DOHH2 (cell line): Measurements from ENCODE around the gene ITCH.

ENCODE experiments used
- H3F3A ChIP-seq: fragments of 200-600 bp; sonication (generic), shearing (Covaris generic); 2 replicates; pipeline ENCODE4 v1.6.0; 2016; ENCODE audit warnings: antibody characterized with exemption, mild to moderate bottlenecking; ENCODE audit not compliant: control insufficient read depth, insufficient read depth
- H3K27ac ChIP-seq: fragments of 200-600 bp; sonication (generic); 2 replicates; pipeline ENCODE4 v1.5.1; 2014; ENCODE audit warnings: low read depth, mild to moderate bottlenecking, low read length, moderate library complexity
- H3K27me3 ChIP-seq: fragments of 200-600 bp; sonication (generic); 2 replicates; pipeline ENCODE4 v1.6.1; 2014; ENCODE audit warnings: mild to moderate bottlenecking, low read length, mixed read lengths; ENCODE audit not compliant: control insufficient read depth
- H3K36me3 ChIP-seq: fragments of 200-600 bp; sonication (generic); 2 replicates; pipeline ENCODE4 v1.6.1; 2014; ENCODE audit warnings: mild to moderate bottlenecking, low read length, moderate library complexity, mixed read lengths; ENCODE audit not compliant: control insufficient read depth
- H3K4me1 ChIP-seq: fragments of 200-600 bp; sonication (generic); 2 replicates; pipeline ENCODE4 v1.6.1; 2014; ENCODE audit warnings: mild to moderate bottlenecking, low read length, mixed read lengths; ENCODE audit not compliant: control insufficient read depth
- H3K4me2 ChIP-seq: fragments of 200-600 bp; sonication (generic); 2 replicates; pipeline ENCODE4 v1.6.0; 2014; ENCODE audit warnings: mild to moderate bottlenecking, low read length, moderate library complexity
- H3K4me3 ChIP-seq: fragments of 200-600 bp; sonication (generic); 2 replicates; pipeline ENCODE4 v1.5.1; 2014; ENCODE audit warnings: mild to moderate bottlenecking, low read length, mixed read lengths
- H3K79me2 ChIP-seq: fragments of 200-600 bp; sonication (generic); 2 replicates; pipeline ENCODE4 v1.6.1; 2014; ENCODE audit warnings: mild to moderate bottlenecking, low read length, mixed read lengths; ENCODE audit not compliant: control insufficient read depth
- H3K9me2 ChIP-seq: fragments of 200-600 bp; sonication (generic); replicated peaks from 2 replicates; pipeline ENCODE4 v1.6.1; 2014; ENCODE audit warnings: mild to moderate bottlenecking, low read length, mixed read lengths; ENCODE audit not compliant: control insufficient read depth
- H3K9me3 ChIP-seq: fragments of 200-600 bp; sonication (generic); 2 replicates; pipeline ENCODE4 v1.6.1; 2014; ENCODE audit warnings: antibody characterized with exemption, low read length, mixed read lengths; ENCODE audit not compliant: control insufficient read depth, insufficient read depth
- H4K20me1 ChIP-seq: fragments of 200-600 bp; sonication (generic); 2 replicates; pipeline ENCODE4 v1.6.0; 2014; ENCODE audit warnings: low read depth, mild to moderate bottlenecking, antibody characterized with exemption, low read length, moderate library complexity; ENCODE audit not compliant: control insufficient read depth, insufficient read depth
- EZH2phosphoT487 ChIP-seq: fragments of 200-600 bp; sonication (generic); IDR thresholded peaks from 2 replicates; pipeline ENCODE4 v1.6.1; 2017; ENCODE audit warnings: borderline replicate concordance, mild to moderate bottlenecking, antibody characterized with exemption, low read length, moderate library complexity, mixed read lengths
- TF ChIP-seq, protein P1 (sequence below): fragments of 200-600 bp; sonication (generic); IDR thresholded peaks from one replicate; pipeline ENCODE4 v1.5.1; 2014; ENCODE audit warnings: antibody characterized with exemption, mild to moderate bottlenecking, low read depth, low read length; ENCODE audit not compliant: poor library complexity, severe bottlenecking

Gene ITCH

DNA sequence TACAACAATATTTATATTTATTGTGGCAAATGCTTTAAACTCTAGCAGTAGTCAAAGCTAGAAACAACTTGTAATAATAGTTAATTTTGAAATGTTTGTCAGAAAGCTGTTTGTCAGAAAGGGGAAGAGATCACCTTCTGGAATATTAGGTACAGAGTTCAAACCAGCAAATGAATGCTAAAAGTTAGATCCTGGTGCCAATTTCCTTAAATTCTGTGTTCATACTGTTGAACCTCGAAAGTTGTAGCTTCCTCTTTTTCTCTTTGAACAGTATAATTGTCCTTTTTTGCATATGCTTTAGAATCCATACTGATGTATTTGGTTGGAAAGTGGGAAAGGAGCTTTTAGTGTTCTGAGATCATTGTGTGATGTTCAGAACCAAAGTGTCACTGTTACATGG, 22.4 kb downstream of the ITCH start:
- peak overlapping the region; percentile 18; the same call in 1 of the 2 replicates for H3K4me3 ChIP-seq
- peaks cover 24% of the 10 kb centered on the region for H4K20me1 ChIP-seq
- H3K27ac ChIP-seq = no peak overlapping the region
- peaks cover 5% of the 10 kb centered on the region; the same call in 1 of the 2 replicates for H3F3A ChIP-seq
- peaks cover 23% of the 10 kb centered on the region for H3K36me3 ChIP-seq
- peaks cover 76% of the 10 kb centered on the region for H3K79me2 ChIP-seq
- no peaks in the 10 kb centered on the region for H3K27me3 ChIP-seq
- TF ChIP-seq EZH2phosphoT487 = no peak
- TF ChIP-seq, protein P1, sequence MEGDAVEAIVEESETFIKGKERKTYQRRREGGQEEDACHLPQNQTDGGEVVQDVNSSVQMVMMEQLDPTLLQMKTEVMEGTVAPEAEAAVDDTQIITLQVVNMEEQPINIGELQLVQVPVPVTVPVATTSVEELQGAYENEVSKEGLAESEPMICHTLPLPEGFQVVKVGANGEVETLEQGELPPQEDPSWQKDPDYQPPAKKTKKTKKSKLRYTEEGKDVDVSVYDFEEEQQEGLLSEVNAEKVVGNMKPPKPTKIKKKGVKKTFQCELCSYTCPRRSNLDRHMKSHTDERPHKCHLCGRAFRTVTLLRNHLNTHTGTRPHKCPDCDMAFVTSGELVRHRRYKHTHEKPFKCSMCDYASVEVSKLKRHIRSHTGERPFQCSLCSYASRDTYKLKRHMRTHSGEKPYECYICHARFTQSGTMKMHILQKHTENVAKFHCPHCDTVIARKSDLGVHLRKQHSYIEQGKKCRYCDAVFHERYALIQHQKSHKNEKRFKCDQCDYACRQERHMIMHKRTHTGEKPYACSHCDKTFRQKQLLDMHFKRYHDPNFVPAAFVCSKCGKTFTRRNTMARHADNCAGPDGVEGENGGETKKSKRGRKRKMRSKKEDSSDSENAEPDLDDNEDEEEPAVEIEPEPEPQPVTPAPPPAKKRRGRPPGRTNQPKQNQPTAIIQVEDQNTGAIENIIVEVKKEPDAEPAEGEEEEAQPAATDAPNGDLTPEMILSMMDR = no peak
- H3K9me2 ChIP-seq = no peaks in the 10 kb centered on the region
- no peaks in the 10 kb centered on the region for H3K9me3 ChIP-seq
- peak overlapping the region; percentile 42 for H3K4me2 ChIP-seq
- peaks cover 53% of the 10 kb centered on the region for H3K4me1 ChIP-seq

DNA sequence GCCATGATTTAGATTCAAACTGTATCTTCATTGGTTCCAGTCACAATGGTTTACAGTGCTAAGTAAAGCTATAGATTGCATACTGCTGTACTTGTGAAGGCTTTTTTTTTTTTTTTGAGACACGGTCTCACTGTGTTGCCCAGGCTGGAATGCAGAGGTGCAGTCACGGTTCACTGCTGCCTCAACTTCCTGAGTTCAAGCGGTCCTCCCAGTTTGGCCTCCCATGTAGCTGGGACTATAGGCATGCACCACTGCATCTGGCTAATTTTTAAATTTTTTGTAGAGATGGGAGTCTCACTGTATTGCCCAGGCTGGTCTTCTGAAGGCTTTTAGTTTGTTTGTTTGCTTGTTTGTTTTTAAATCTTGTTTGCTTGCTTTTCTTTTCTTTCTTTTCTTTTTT, 24.9 kb downstream of the ITCH start:
- Histone ChIP-seq H4K20me1 (peaks cover 24% of the 10 kb centered on the region), H3K4me2 (peak overlapping the region; percentile 53), H3K27ac (no peak overlapping the region), H3K79me2 (peaks cover 77% of the 10 kb centered on the region), H3K36me3 (peaks cover 35% of the 10 kb centered on the region), H3K27me3 (no peaks in the 10 kb centered on the region), H3F3A (peaks cover 5% of the 10 kb centered on the region; the same call in 1 of the 2 replicates), H3K9me2 (no peaks in the 10 kb centered on the region), H3K4me1 (peaks cover 61% of the 10 kb centered on the region), H3K9me3 (no peaks in the 10 kb centered on the region), H3K4me3 (0 out of 2 replicates have a peak overlapping the region, but pooled peaks have one; percentile 17)
- no peak for TF ChIP-seq EZH2phosphoT487
- TF ChIP-seq, protein P1 = no peak

DNA sequence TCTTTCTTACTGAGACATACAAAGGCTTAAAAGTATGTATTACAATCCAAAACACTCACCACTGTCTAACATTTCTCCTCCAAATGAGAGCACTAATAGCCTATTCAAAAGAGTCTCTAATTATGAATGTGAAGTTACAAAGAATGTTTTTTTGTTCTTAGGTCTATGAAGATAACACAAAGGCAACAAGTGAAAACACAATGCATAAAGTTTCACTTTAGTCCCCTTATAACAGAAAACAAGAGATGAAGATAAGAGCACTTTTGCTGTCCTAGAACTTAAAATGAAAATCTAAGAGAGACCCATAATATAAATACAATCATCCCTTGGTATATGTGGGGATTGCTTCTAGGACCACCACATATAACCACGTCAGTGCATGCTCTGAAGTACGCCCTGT, 25.6 kb downstream of the ITCH start:
- Histone ChIP-seq H3K27ac (0 out of 2 replicates have a peak overlapping the region, but pooled peaks have one; percentile 2), H3K27me3 (no peaks in the 10 kb centered on the region), H3K4me1 (peaks cover 61% of the 10 kb centered on the region), H3K9me3 (no peaks in the 10 kb centered on the region), H3K36me3 (peaks cover 42% of the 10 kb centered on the region), H4K20me1 (peaks cover 28% of the 10 kb centered on the region), H3K4me3 (no peak overlapping the region), H3K79me2 (peaks cover 77% of the 10 kb centered on the region), H3K4me2 (no peak overlapping the region; the same call in 1 of the 2 replicates), H3K9me2 (no peaks in the 10 kb centered on the region), H3F3A (peaks cover 5% of the 10 kb centered on the region; the same call in 1 of the 2 replicates)
- no peak for TF ChIP-seq EZH2phosphoT487
- TF ChIP-seq, protein P1 = no peak
